Measurements from ENCODE around the gene GBP2.
"Not testable (repeated sequence)": the region's sequence is repeated elsewhere in the genome, so short reads cannot be mapped to it uniquely, and the experiment has no call there.

Gene GBP2

DNA sequence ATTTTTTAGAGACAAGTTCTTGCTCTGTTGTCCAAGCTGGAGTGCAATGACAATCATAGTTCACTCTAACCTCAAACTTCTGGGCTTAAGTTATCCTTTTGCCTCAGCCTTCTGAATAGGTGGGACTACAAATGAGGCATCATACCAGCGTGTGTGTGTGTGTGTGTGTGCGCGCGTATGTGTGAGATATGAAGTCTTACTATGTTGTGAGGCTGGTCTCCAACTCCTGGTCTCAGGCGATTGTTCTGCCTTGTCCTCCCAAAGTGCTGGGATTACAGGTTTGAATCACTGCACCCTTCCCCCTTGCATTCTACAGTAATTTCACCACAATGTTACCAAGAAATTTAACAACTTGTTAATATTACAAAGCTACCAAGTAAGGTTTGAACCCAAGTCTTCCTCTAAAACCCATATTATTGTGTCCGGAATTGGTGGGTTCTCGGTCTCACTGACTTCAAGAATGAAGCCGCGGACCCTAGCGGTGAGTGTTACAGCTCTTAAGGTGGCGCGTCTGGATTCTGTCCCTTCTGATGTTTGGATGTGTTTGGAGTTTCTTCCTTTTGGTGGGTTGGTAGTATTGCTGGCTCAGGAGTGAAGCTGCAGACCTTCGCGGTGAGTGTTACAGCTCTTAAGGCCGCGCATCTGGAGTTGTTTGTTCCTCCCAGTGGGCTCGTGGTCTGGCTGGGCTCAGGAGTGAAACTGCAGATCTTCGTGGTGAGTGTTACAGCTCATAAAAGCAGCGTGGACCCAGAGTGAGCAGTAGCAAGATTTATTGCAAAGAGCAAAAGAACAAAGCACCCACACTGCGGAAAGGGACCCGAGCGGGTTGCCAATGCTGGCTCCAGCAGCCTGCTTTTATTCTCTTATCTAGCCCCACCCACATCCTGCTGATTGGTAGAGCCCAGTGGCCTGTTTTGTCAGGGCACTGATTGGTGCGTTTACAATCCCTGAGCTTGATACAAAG is 970 bp upstream of the GBP2 start:
- DNase-seq (ENCODE audit: low read depth) = peak; percentile 66

DNA sequence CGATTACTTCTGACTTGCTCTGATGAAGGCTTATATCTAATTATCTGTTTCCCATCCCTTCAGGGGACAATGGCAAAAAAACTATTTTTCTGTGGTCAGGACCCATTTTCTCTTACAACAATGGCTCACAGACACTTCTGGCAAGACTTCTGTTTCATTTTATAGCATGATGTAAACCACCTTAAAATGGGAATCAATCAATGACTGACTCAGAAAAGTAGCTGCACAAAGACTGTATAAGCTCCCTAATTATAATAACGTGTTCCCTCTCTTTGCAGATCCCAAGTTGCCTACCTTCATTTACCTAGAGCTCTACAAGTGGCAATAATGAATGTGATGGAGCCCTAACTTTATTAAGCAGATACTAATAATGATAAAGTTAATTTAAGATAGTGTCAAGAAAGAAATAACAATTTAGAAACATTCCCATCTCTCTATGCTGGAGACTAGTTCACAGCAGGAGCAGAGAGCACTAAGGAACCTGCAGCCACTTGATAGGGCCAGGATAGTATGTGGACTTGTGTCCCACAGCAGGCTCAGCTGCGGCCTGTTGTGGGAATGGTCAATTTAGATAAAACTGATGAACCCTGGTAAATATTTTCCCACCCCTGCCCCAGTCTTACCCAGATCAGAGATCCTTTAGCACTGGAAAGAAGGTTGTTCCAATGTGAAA is 538 bp downstream of the GBP2 start:
- DNase-seq (ENCODE audit: low read depth) = no peak

DNA sequence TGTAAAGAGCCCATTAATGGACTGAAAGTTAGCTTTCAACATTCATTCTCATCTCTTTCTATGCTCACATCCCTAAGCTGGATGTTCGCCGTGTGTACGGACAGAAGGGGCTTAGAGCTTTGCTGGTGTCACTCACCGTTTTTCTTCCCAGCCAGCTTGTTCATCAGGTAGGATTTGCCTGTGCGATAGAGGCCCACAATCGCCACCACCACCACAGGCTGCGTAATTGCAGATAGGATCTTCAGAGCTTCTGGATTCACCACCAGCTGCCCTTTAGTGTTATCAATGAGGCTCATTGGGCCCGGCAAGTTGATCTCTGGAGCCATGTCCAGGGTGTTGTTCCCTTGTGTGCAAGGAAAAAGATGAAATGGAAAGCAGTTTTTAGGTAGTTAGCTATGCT is 4.3 kb downstream of the GBP2 start:
- no peak for DNase-seq (ENCODE audit: low read depth)

GRCh38 chr1:89114662-89115061 is 11.3 kb downstream of the GBP2 start:
- no peak for DNase-seq (ENCODE audit: low read depth)

GRCh38 chr1:89112871-89113613 is 12.9 kb downstream of the GBP2 start:
- DNase-seq (ENCODE audit: low read depth) = no peak

DNA sequence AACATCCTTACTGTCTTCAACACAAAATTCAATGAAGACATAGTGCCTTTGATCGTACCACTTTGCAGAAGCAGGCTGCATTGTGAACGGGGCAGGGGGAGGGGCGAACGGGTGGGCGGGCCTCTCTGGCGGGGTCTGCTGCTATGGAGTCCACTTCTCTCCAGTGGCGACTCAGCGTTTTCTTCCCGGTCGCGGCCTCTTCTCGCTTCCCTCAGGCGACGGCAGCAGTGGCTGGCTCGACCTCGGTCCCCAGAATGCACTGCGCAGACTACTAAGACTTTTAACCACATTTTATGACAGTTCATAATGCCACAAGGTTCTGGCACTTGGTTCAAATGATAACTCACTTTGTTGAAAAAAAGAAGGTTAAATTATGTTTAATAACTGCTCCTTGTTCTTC is 21.2 kb downstream of the GBP2 start:
- no peak for DNase-seq (ENCODE audit: low read depth)

GRCh38 chr1:89104147-89104546 is 21.8 kb downstream of the GBP2 start:
- DNase-seq (ENCODE audit: low read depth) = no peak

DNA sequence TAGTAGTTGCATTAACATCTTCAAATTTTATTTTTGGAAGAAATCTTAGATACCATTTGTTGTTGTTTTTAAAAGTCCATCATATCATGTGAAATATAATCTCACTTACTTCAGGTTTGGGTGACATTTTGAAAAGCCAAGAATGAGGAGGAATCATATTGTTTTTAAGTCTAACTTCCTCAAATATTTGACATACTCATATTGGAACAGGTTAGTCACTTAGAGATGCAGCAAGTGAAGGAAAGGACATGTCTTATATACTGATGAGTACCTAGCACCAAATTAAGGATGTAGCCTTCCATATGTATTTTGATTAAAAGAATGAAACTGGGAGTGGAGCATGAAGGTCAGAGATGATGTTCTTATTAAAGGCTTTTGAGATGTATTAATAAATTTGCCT is 23.9 kb downstream of the GBP2 start:
- DNase-seq (ENCODE audit: low read depth) = no peak

DNA sequence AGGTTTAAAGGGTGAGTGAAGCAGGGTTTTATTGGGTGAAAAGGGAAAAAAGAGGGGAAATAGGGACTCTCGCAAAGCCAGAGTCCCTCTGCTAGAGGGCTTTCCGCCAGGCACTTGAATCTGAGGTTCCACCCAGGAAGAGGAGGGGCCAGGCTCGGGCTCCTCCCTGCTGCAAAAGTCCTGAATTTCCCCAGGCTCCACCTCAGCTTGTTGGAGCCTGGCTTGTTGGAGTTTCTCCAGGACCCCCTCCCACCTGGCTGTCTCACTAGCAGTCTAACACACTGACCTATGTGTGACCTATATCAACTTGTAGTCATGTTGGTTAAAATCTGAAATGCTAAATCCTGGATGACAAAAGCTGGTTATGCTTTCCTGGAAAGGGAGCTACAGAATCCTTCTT is 25.5 kb downstream of the GBP2 start:
- no peak for DNase-seq (ENCODE audit: low read depth)

DNA sequence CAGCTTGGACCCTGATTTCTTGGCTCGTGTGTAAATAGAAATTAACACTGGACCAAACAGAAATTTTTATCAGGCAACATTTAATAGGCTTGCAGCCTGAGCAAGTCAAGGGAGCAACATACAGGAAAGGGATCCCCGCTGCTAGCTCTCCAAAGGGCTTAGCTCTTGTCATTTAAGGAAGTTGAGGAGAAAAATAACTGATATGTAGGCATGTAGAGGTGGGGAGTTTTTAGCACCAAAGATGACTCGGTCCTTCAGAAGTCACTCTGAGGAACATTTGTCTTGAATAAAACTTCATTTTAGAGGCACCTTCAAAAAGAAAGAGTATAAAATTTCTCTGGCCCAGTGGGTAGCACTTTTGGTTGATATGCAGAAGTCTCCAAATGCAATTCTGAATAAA is 27.1 kb downstream of the GBP2 start:
- DNase-seq (ENCODE audit: low read depth) = no peak

DNA sequence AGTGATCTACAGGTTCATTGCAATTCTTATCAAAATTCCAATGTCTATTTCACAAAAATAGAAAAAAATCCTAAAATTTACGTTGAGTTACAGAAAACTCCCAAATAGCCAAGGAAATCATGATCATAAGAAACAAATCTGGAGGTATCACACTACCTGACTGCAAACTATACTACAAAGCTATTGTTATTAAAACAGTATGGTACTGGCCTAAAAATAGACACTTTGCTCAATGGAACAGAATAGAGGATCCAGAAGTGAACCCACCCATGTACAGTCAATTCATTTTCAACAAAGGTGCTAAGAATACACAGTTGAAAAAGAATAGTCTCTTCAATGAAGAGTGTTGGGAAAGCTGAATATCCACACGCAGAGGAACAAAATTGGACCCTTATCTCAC is 30.2 kb downstream of the GBP2 start:
- no peak for DNase-seq (ENCODE audit: low read depth)

DNA sequence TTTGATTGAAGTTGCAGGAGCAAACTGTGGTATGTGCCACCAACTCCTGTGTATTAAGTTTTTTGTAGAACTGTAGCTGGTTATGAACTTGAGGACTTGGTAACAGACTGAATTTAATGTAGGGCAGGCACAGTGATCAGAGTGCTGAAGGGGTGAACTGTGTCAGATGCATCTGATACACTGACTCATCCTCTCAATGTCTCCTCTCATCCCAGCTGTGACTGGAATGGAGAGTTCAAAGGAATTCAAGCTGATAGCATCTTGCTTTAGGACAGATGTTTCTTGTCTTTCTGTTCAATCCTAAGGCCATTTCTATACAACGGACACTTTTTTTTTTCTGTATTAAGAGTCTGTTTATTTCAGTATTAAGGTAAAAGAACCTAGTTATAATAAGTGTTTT is 36.0 kb downstream of the GBP2 start:
- DNase-seq (ENCODE audit: low read depth) = no peak

GRCh38 chr1:89088572-89088971 is 37.3 kb downstream of the GBP2 start:
- no peak for DNase-seq (ENCODE audit: low read depth)

GRCh38 chr1:89087241-89087640 is 38.7 kb downstream of the GBP2 start:
- DNase-seq (ENCODE audit: low read depth) = no peak

DNA sequence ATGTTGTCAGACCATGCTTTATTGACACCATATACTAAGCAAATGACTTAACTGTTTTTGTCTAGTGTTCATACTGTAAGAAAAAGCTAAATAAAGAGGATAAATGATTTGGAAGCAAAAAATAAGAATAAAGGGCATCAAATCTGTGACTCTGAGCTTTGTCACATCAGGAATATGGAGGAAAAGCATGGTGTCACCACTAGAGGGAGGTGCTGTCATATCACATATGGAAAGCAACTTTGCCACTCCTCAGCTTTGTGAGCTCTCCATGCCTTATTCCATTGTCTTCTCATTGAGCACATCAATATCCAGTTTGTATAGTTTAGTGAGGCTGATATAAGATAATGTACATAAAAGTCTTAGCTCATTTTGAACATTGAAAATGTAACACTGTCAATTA is 40.1 kb downstream of the GBP2 start:
- DNase-seq (ENCODE audit: low read depth) = no peak

DNA sequence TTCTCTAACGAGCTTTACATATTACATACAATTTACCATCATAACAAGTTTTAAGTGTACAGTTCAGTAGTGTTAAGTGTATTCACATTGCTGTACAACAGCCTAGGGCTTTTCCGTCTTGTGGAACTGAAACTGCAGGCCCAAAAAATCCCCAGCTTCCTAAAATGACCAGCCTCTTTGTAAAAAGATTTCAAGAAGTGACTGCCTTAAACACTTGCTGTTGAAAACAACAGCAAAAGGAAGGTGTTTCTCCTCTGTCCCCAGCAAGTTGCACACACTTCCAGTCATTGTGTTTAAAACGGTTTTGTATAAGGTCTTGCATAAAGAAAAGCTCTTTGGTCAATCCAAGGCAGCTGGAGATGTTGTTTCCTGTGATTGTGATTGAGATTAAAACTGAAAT is 44.9 kb downstream of the GBP2 start:
- no peak for DNase-seq (ENCODE audit: low read depth)

GRCh38 chr1:89080068-89080467 is 45.8 kb downstream of the GBP2 start:
- not testable (repeated sequence) for DNase-seq (ENCODE audit: low read depth)

DNA sequence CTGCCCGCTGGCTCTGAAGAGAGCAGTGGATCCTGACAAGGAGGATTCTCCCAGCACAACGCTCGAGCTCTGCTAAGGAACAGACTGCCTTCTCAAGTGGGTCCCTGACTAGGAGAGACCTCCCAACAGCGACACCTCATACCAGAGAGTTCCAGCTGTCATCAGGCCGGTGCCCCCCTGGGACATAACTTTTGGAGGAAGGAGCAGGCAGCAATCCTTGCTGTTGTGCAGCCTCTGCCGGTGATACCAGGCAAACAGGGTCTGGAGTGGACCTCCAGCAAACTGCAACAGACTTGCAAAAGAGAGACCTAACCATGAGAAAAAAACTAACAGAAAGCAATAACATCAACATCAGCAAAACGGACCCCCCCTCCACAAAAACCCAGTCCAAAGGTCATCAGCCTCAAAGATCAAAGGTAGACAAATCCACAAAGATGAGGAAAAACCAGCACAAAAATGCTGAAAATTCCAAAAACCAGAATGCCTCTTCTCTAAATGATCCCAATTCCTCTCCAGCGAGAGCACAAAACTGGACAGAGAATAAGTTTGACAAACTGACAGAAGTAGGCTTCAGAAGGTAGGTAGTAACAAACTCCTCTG is 53.3 kb downstream of the GBP2 start:
- DNase-seq (ENCODE audit: low read depth) = not testable (repeated sequence)

- no peak for DNase-seq (ENCODE audit: low read depth)
These were observed 55.4 kb downstream of the GBP2 start for GRCh38 chr1:89070509-89070908.

DNA sequence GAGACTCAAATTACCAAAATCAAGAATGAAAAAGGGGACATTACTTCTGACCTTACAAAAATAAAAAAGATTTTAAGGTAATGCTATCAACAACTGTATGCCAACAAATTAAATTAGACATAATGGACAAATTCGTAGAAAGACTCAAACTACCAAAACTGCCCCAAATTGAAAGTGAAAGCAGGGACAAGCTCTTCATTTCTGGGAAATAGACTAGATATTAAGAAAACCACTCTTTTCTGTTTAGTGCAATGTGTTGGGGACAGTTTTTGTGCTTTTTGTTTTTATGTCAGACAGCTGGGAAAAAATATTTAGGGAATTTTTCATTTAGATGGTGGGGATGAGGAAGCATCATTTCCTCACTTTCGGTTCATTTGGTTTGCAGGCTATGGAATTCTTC is 56.0 kb downstream of the GBP2 start:
- no peak for DNase-seq (ENCODE audit: low read depth)

- DNase-seq (ENCODE audit: low read depth) = no peak
These were observed 57.6 kb downstream of the GBP2 start for GRCh38 chr1:89068291-89068690.
